Astrocyte of the spinal cord (primary cell): ENCODE results near the gene FGG.

Experiments
- DNase-seq: peaks from one replicate; pipeline ENCODE4 v3.0.0; 2011; ENCODE audit warnings: low read depth, low spot score
- H3K4me3 ChIP-seq: 2 replicates; pipeline ENCODE4 v1.5.1; 2011; ENCODE audit warnings: low read depth, mild to moderate bottlenecking, low read length, moderate library complexity
- in situ Hi-C: cut with HindIII; loops from 2 replicates; pipeline ENCODE4 v1.10.0; 2017; ENCODE audit warnings: low sequenced_read_pairs
- TF ChIP-seq, protein P1 (sequence below): IDR thresholded peaks from 2 replicates; pipeline ENCODE4 v1.5.1; 2012; ENCODE audit warnings: low read depth, mild to moderate bottlenecking, low read length, inconsistent platforms

Gene FGG

DNA sequence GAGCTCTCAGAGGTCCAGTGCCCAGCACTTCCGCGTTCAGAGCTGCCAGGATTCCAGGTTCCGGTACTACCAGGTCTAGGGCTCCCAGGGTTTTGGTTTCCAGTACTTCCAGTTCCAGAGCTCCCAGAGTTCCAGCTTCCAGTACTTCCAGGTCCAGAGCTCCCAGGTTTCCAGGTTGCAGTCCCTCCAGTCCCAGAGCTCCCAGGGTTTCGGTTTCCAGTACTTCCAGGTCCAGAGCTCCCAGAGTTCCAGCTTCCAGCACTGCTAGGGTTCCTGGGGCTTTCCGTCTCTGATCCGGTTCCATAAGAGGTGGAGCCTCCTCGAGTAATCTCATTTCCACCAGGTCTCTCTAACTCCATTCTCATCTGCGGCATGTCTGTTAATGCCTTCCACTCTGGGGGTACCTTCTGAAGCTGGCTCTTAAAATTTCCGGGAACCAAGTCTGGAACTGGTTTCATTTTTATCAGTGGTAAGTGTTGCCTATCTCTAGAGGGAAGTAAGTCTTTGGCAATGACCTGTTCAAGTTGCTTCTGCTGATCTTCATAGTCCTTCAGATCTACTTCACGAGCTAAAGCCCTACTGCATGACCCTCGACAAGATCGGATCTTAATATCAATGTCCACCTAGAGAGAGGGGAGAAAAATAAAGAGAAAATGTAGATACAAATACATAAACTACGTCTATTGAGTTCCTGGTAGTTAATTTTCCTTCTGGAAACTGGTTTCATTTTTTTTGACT is 26.0 kb downstream of the FGG start:
- DNase-seq, result no peak
- H3K4me3 ChIP-seq, result no peak overlapping the region
- in situ Hi-C loops, result no loop called here
- TF ChIP-seq, protein P1, sequence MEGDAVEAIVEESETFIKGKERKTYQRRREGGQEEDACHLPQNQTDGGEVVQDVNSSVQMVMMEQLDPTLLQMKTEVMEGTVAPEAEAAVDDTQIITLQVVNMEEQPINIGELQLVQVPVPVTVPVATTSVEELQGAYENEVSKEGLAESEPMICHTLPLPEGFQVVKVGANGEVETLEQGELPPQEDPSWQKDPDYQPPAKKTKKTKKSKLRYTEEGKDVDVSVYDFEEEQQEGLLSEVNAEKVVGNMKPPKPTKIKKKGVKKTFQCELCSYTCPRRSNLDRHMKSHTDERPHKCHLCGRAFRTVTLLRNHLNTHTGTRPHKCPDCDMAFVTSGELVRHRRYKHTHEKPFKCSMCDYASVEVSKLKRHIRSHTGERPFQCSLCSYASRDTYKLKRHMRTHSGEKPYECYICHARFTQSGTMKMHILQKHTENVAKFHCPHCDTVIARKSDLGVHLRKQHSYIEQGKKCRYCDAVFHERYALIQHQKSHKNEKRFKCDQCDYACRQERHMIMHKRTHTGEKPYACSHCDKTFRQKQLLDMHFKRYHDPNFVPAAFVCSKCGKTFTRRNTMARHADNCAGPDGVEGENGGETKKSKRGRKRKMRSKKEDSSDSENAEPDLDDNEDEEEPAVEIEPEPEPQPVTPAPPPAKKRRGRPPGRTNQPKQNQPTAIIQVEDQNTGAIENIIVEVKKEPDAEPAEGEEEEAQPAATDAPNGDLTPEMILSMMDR, result no peak

DNA sequence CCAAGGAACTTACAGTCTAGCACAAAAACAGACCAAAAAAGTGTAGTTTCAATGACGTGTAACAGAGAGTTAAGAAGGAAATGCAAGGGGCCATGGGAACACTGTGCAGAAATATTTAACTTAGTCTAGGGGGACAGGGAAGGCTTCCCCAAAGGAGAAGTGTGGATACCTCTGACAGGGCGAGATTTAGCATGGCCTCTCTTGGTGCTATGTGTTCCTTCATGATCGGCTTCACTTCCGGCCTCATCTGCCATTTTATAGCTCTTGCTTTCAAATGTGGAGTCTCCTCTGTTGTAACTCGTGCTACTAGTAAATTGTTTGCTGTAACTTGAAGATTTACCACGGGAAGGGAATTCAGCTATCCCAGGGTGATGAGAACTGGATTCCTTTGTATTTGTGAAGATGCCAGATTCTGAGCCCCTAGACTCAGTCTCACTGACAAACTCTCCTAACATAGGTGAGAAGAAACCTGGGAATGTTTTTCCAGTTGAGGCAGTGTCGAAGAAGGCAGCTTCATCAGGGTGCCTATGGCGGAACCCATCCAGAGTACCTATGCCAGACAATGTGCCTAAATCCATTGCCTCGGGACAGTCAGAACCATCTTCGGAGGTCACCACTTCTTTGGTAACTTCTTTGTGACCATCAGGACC is 27.0 kb downstream of the FGG start:
- TF ChIP-seq, protein P1, result no peak
- in situ Hi-C loops, result no loop called here
- no peak overlapping the region for H3K4me3 ChIP-seq
- DNase-seq, result no peak

DNA sequence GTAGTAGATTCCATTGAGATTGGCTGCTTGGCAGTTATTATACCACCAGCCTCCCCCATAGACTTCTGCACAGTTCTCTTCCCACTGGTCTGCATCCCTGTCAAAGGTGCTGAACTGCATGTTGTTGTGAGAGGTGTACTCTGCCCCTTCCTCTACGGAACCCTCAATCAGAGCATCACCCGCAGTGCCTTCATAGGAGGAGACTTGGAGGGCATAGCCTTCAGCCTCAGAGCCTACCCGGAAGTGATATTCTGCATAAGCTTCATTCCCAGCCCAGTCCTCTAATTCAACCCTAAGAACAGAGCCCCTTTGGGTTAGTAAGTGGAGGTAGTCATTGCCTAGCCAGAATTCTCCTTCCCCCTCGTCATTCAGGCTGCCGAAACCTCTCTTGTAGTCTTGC is 28.2 kb downstream of the FGG start:
- in situ Hi-C loops, result no loop called here
- no peak overlapping the region for H3K4me3 ChIP-seq

DNA sequence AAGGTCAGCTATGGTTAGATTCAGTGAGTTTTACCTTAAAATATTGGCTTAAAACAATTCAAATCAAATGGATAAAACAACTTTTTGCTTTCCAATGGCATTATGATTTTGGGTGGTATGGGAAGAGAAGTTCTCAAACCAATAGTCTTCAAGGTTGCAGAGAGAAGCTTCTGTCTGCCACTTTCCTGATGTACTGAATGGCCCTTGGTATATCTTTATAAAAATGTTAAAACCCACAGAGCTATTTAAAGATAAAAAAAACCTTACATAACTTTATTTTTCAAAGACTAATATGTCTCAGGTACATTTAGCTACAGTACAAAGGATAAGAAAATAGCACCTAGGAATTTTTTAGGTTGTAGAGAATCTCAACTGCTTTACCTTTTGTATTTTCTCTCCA is 28.8 kb downstream of the FGG start:
- in situ Hi-C loops, result no loop called here
- TF ChIP-seq, protein P1, result no peak
- no peak overlapping the region for H3K4me3 ChIP-seq
- no peak for DNase-seq

More for the DNA sequence above, 28.2 kb downstream of the FGG start:
- TF ChIP-seq, protein P1, result no peak
- no peak for DNase-seq

DNA sequence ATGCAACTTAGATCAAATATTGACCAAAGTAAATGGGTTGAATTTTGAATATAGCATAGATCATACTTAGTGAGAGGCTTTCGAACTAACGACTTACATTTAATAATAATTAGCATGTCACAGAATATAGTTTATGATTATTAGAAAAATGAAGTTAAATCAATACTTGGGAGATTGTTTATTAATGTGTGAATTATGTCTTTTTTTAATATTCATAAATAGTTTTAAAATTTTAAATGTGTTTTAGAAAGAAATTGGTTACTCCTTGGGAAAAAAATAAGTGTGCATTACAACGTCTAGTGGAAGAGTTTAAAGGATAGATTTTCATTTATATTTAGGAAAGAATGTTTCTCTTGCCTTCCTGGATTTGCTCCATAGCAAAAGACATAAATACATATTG is 29.2 kb downstream of the FGG start:
- in situ Hi-C loops, result no loop called here
- H3K4me3 ChIP-seq, result no peak overlapping the region
- DNase-seq, result no peak
- TF ChIP-seq, protein P1, result no peak

DNA sequence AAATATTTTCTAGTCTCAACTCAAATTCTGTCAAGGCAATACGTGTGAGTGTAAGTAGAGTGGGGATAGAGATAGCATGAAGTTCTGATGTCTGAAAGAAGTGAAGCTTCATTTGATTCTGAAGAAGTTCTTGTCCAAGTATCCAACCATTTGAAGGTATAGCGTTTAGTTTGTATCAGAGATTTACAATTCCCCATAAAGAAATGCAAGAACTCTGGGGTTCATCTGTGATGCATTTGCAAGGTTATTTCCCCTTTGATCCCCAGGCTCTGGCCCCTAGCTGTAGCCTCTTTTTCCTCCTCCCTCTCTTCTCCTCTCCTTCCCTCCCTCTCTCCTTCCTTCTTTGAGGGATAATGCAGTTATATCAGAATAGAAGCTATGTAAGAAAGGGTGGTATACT is 29.7 kb downstream of the FGG start:
- in situ Hi-C loops, result no loop called here
- no peak for DNase-seq
- TF ChIP-seq, protein P1, result no peak
- H3K4me3 ChIP-seq, result no peak overlapping the region
